GM06990 (cell line): ENCODE results near the gene LRP1B.

Experiments
- DNase-seq: peaks from one replicate; pipeline ENCODE4 v3.0.0-alpha.2; 2011; ENCODE audit not compliant: insufficient read length; ENCODE audit errors: extremely low read depth
- H3K27me3 ChIP-seq: replicated peaks from 2 replicates; pipeline ENCODE4 v1.6.0; 2011; ENCODE audit warnings: low read length; ENCODE audit not compliant: control insufficient read depth, insufficient read depth
- H3K36me3 ChIP-seq: 2 replicates; pipeline ENCODE4 v1.5.1; 2011; ENCODE audit warnings: low read length; ENCODE audit not compliant: control insufficient read depth, insufficient read depth
- H3K4me3 ChIP-seq: replicated peaks from 2 replicates; pipeline ENCODE4 v1.5.1; 2011; ENCODE audit warnings: low read depth, mild to moderate bottlenecking, control low read depth, low read length
- CTCF ChIP-seq: IDR thresholded peaks from 2 replicates; pipeline ENCODE4 v1.5.1; 2011; ENCODE audit warnings: low read length, control low read depth, mild to moderate bottlenecking, inconsistent platforms; ENCODE audit not compliant: insufficient read depth, poor library complexity, severe bottlenecking

The LRP1B gene

GRCh38 chr2:140601801-140602200 lies 1529.0 kb downstream of the LRP1B start:
- DNase-seq, result no peak
- Histone ChIP-seq H3K27me3 (no peaks in the 10 kb centered on the region), H3K36me3 (no peaks in the 10 kb centered on the region), H3K4me3 (no peak overlapping the region)
- no peak for TF ChIP-seq CTCF

DNA sequence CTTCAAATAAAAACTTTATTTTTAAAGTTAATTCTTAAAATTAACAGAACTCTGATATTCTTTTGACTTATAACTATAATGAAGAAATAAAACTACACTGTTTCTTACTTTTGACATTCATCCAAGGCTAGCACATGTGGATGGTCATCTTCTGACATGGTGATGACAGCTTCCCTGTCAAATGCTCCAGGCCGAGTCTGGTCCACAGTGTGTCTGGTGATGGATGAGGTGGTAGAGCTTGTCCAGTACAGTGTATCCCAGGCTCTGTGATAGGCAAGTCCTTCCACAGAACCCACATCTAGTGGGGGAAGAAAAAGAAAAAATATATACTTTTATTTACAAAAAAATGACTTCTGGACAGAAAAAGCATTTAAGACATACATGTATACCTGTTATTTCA lies 1529.5 kb downstream of the LRP1B start:
- TF ChIP-seq CTCF, result no peak
- no peak for DNase-seq
- no peaks in the 10 kb centered on the region for H3K36me3 ChIP-seq
- H3K4me3 ChIP-seq, result no peak overlapping the region
- H3K27me3 ChIP-seq, result no peaks in the 10 kb centered on the region

- Histone ChIP-seq H3K27me3 (no peaks in the 10 kb centered on the region), H3K36me3 (no peaks in the 10 kb centered on the region), H3K4me3 (no peak overlapping the region)
- DNase-seq, result no peak
- TF ChIP-seq CTCF, result no peak
These were observed 1530.7 kb downstream of the LRP1B start for GRCh38 chr2:140600116-140600515.

GRCh38 chr2:140597836-140598235 lies 1533.0 kb downstream of the LRP1B start:
- H3K27me3 ChIP-seq, result no peaks in the 10 kb centered on the region
- H3K4me3 ChIP-seq, result no peak overlapping the region
- TF ChIP-seq CTCF, result peak; percentile 17
- DNase-seq, result no peak
- no peaks in the 10 kb centered on the region for H3K36me3 ChIP-seq

DNA sequence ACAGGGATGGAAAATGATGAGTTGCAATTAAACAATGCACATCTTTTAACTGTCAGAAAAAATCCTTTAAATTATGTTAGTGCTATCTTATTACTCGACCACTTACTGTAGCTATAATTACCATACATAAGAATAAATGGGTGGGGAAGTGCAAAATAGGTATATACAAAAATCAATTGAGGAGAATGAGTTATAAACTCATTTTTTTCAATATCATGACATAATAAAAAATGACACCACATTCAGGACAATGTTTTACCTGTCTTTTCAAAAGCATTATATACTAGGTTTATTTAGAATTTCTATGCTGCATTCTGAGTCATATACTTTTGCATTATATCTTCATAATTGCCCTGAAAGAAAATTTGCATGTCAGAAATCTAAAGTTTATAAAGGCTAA lies 1533.6 kb downstream of the LRP1B start:
- no peak for TF ChIP-seq CTCF
- no peak for DNase-seq
- no peaks in the 10 kb centered on the region for H3K36me3 ChIP-seq
- no peak overlapping the region for H3K4me3 ChIP-seq
- H3K27me3 ChIP-seq, result no peaks in the 10 kb centered on the region

DNA sequence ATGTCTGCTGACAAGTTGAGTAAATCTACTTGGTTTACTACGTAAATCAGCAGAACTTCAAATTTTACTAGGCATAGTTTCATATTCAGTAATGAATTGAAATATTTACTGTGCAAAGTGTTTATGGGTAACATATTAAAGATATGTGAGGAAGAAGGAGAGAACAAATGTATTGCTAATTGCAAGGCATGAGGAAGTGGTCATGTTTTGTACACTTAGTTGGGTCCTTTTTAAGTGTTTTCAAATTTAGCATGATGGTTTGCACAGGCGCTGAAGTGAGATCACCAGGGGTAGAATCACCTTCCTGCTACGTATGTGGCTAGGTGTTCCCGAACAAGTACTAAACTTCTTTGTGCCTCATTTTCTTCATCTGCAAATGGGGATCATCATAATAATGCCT lies 1534.4 kb downstream of the LRP1B start:
- no peak for TF ChIP-seq CTCF
- H3K27me3 ChIP-seq, result no peaks in the 10 kb centered on the region
- no peak for DNase-seq
- H3K4me3 ChIP-seq, result no peak overlapping the region
- no peaks in the 10 kb centered on the region for H3K36me3 ChIP-seq
